Right ventricle myocardium inferior (tissue), 1 donor: Measurements from ENCODE around the gene HSPA9. TPM values are rescaled to one million over a fixed set of nuclear protein-coding genes. Genes with fewer than 3 reads are reported as not detected.

Source experiments
- ATAC-seq: fragments of 200-7000 bp; cut with Tn5 transposase; one replicate; pipeline ENCODE4 v1.9.1; 2020; ENCODE audit warnings: mild to moderate bottlenecking, moderate library complexity
- DNase-seq: peaks from one replicate; pipeline ENCODE4 v3.0.0; 2021; ENCODE audit errors: missing footprints
- intact Hi-C: fragments of 100-400 bp; cut with DNase I; formaldehyde crosslinking; loops from one replicate; pipeline ENCODE4 v1.11.0; 2022
- total RNA-seq: library from RNA; stranded (reverse); fragmentation: NEBNext Ultra II Directional; extraction: Animal tissue kit (Norgen Biotek cat#: 25700); gene quantifications from one replicate; pipeline ENCODE4 v1.2.1, GENCODE V29; 2021
- donor health status: DM: no; HTN: yes; CAD: no; lungs with severe emphysema.

Gene HSPA9
- total RNA-seq, 1 donor from 2014 or later, result 308 TPM

DNA sequence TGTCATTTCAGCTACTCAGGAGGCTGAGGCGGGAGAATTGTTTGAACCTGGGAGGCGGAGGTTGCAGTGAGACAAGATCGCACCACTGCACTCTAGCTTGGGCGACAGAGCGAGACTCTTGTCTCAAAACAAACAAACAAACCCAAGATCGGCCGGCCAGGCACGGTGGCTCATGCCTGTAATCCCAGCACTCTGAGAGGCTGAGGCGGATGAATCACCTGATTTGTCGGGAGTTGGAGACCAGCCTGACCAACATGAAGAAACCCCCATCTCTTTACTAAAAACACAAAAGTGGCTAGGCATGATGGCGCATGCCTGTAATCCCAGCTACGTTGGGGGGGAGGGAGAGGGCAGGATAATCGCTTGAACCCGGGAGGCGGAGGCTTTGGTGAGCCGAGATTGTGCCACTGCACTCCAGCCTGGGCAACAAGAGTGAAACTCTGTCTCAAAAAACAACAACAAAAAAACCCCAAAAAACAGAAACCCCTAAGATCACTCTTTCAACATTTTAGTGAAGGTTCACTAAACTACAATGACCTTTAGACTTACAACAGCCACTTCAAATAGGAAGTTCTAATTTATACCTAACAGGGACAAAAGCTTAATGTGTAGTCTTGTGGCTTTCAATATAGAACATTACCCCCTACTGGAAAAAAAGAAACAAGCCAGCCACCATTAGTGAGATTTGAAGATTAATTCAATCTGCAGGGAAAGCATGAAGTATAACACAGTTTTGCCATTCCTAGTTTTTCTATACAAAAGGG is 7.0 kb downstream of the HSPA9 start:
- intact Hi-C loops, result no loop called here
- no peak for DNase-seq
- ATAC-seq, result no peak

GRCh38 chr5:138566792-138567191 is 8.4 kb downstream of the HSPA9 start:
- ATAC-seq (no peak), DNase-seq (no peak)
- intact Hi-C loops, result no loop called here

- DNase-seq (no peak), ATAC-seq (no peak)
- intact Hi-C loops, result no loop called here
These were observed 9.9 kb downstream of the HSPA9 start for GRCh38 chr5:138565100-138565821.

GRCh38 chr5:138564242-138564641 is 11.0 kb downstream of the HSPA9 start:
- intact Hi-C loops, result no loop called here
- ATAC-seq (no peak), DNase-seq (no peak)

GRCh38 chr5:138563340-138564118 is 11.7 kb downstream of the HSPA9 start:
- intact Hi-C loops, result no loop called here
- ATAC-seq, result no peak

GRCh38 chr5:138560971-138561370 is 14.2 kb downstream of the HSPA9 start:
- intact Hi-C loops, result no loop called here
- no peak for ATAC-seq
- DNase-seq, result no peak

More at GRCh38 chr5:138563340-138564118, 11.7 kb downstream of the HSPA9 start:
- no peak for DNase-seq

DNA sequence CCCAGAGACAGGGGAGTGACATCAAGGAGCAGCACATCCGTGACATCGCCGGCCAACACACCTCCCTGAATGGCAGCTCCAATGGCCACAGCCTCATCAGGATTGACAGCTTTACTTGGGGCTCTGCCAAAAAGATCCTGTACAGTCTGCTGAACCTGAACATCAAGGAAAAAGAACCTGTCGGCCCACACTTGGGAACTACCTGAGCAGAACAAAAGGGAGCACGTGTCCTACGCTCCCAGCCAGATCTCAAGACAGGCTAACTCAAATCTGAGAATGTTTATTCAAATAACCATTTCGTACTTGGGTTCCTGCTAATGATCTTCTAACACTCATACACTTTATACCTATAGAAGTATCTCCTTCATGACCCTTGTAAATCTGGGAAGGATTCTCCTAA is 15.3 kb downstream of the HSPA9 start:
- intact Hi-C loops, result no loop called here
- no peak for ATAC-seq

GRCh38 chr5:138557677-138558076 is 17.5 kb downstream of the HSPA9 start:
- DNase-seq (no peak), ATAC-seq (no peak)
- intact Hi-C loops, result no loop called here

More for the DNA sequence above, 15.3 kb downstream of the HSPA9 start:
- DNase-seq, result no peak

- intact Hi-C loops, result no loop called here
These were observed 21.1 kb downstream of the HSPA9 start for GRCh38 chr5:138554143-138554542.

GRCh38 chr5:138553437-138554095 is 21.6 kb downstream of the HSPA9 start:
- no peak for ATAC-seq
- no peak for DNase-seq
- intact Hi-C loops, result no loop called here

More at GRCh38 chr5:138554143-138554542, 21.1 kb downstream of the HSPA9 start:
- no peak for ATAC-seq
- DNase-seq, result no peak

- no peak for DNase-seq
- intact Hi-C loops, result no loop called here
- ATAC-seq, result peak; percentile 9
These were observed 22.5 kb downstream of the HSPA9 start for GRCh38 chr5:138552657-138553056.

GRCh38 chr5:138549414-138549813 is 25.8 kb downstream of the HSPA9 start:
- ATAC-seq (no peak), DNase-seq (no peak)
- intact Hi-C loops, result no loop called here

- no peak for ATAC-seq
- intact Hi-C loops, result no loop called here
- DNase-seq, result no peak
These were observed 29.2 kb downstream of the HSPA9 start for GRCh38 chr5:138545919-138546562.

DNA sequence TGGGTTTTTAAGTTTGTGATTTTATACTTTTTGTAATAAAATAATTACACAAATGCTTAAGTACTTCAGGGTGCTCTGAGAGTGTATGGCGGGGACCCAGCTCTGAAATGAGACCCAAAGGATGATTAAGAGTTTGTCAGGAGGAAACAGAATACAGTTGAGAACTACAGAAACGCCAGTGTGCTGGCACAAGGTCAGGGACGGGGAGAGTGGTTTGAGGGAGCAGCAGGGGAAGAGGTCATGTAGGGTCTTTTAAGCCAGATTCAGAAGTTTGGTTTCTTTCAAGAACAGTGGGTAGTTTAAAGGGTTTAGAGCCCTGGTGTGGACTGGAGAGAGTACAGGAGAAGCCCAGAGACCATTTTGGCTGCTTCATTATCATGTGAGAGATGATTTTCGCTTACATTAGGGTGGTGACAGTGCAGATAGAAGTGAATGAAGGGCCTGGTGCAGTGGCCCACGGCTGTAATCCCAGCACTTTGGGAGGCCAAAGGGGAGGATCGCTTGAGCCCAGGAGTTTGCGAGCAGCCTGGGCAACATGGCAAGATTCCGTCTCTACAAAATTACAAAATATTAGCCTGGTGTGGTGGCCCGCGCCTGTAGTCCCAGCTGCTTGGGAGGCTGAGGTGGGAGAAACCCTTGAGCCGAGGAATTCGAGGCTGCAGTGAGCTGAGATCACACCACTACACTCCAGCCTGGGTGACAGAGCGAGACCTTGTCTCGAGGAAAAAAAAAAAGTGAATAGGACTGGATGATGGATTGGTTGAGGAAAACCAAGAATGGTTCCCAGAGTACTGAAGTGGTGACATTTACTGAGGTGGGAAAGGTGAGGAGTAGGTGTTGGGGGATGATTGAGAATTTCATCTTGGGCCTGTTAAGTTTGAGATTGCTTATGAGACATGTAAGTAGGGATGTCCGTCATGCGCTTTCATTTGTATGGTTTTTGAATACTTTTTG is 30.7 kb downstream of the HSPA9 start:
- intact Hi-C loops, result no loop called here
- DNase-seq, result no peak
- ATAC-seq, result no peak

DNA sequence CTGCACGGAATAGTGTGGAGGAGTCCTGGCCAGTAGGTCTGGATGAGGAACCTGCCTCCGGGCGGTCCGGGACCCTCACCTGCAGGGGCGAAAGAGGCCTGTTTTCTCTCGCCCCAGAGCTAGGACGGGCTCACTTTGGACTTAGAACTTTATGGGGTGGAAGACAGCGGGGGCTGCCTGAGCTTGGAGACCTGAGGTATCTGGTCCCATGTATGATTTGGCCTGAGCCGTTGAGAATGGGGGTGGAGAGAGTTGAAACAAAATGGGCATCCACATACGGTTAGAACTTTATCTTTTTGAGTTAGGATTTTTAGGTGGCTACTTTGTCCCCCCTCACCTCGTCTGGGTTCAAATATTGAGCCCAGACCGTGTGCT is 31.5 kb downstream of the HSPA9 start:
- intact Hi-C loops, result loop anchor here (1.0 to 2.0 kb wide), 2 partner anchors 39 to 79 kb away; no protein-coding TSS in a partner anchor
- ATAC-seq (peak; percentile 55), DNase-seq (no peak)

GRCh38 chr5:138542956-138543729 is 32.1 kb downstream of the HSPA9 start, which contains the start of gene ETF1:
ETF1 (minus strand) TSS chr5:138543236; CDS start chr5:138542918, 318 bp downstream.
- ATAC-seq (peak; percentile 96), DNase-seq (peak; percentile 100)
- intact Hi-C loops, result loop anchor here (1.0 to 2.0 kb wide), 2 partner anchors 38 to 79 kb away; no protein-coding TSS in a partner anchor
